WTC11 (cell line): ENCODE results near the gene OIT3.

Experiments
- ATF1 ChIP-seq: sonication (generic); formaldehyde crosslinking; IDR thresholded peaks from 2 replicates; pipeline ENCODE4 v1.8.1; 2023; ENCODE audit warnings: mild to moderate bottlenecking, moderate library complexity, missing genetic modification reagents
- ELF4 ChIP-seq: sonication (generic); formaldehyde crosslinking; IDR thresholded peaks from 2 replicates; pipeline ENCODE4 v1.8.1; 2022; ENCODE audit warnings: low read depth, mild to moderate bottlenecking, moderate library complexity, missing genetic modification reagents
- ETV6 ChIP-seq: sonication (generic); formaldehyde crosslinking; IDR thresholded peaks from 2 replicates; pipeline ENCODE4 v1.8.1; 2022; ENCODE audit warnings: mild to moderate bottlenecking, missing genetic modification reagents
- JAZF1 ChIP-seq: fragments of 250-450 bp; sonication (Bioruptor Pico); IDR thresholded peaks from 2 replicates; pipeline ENCODE4 v1.9.0; 2021; ENCODE audit warnings: moderate library complexity, mild to moderate bottlenecking, inconsistent platforms
- JUN ChIP-seq: sonication (generic); formaldehyde crosslinking; IDR thresholded peaks from 2 replicates; pipeline ENCODE4 v1.8.0; 2023; ENCODE audit warnings: mild to moderate bottlenecking, missing genetic modification reagents
- NFE2L1 ChIP-seq: sonication (generic); formaldehyde crosslinking; IDR thresholded peaks from 2 replicates; pipeline ENCODE4 v1.8.1; 2023; ENCODE audit warnings: missing genetic modification reagents
- NR3C1 ChIP-seq: sonication (generic); formaldehyde crosslinking; conservative IDR thresholded peaks from 2 replicates; pipeline ENCODE4 v1.8.1; 2023; ENCODE audit warnings: low read depth, mild to moderate bottlenecking, missing genetic modification reagents
- SMAD4 ChIP-seq: sonication (generic); formaldehyde crosslinking; IDR thresholded peaks from 2 replicates; pipeline ENCODE4 v1.8.0; 2022; ENCODE audit warnings: mild to moderate bottlenecking, missing genetic modification reagents
- ZNF416 ChIP-seq: fragments of 250-450 bp; sonication (Bioruptor Pico); IDR thresholded peaks from 2 replicates; pipeline ENCODE4 v1.9.0; 2021; ENCODE audit warnings: mild to moderate bottlenecking, inconsistent platforms
- TF ChIP-seq, protein P1 (sequence below): fragments of 200-600 bp; IDR thresholded peaks from 2 replicates; pipeline ENCODE4 v1.8.0; 2022; ENCODE audit warnings: antibody characterized with exemption
- TF ChIP-seq, protein P2 (sequence below): sonication (generic); formaldehyde crosslinking; IDR thresholded peaks from 2 replicates; pipeline ENCODE4 v1.8.1; 2023; ENCODE audit warnings: mild to moderate bottlenecking, missing genetic modification reagents, moderate library complexity
- TF ChIP-seq, protein P3 (sequence below): sonication (generic); formaldehyde crosslinking; conservative IDR thresholded peaks from 2 replicates; pipeline ENCODE4 v1.8.1; 2023; ENCODE audit warnings: mild to moderate bottlenecking, low read depth, missing genetic modification reagents, moderate library complexity
- TF ChIP-seq, protein P4 (sequence below): sonication (generic); formaldehyde crosslinking; IDR thresholded peaks from 2 replicates; pipeline ENCODE4 v1.8.1; 2022; ENCODE audit warnings: low read depth, missing genetic modification reagents, borderline replicate concordance

DNA sequence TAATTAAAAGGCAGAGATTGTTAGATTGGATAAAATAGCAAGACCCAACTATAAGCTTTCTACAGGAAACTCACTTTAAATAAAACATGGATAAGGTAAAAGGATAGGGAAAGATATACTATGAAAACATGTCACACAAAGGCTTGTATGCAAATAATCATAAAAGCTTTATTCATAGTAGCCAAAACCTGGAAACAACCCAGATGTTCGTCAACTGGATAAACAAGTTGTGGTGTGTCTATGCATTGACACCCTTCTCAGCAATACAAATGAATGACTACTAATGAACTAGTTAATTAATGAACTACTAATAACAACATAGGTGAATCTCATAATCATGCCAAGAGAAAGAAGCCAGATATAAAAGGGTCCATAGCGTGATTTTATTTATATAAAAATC is 37.7 kb upstream of the OIT3 start:
- TF ChIP-seq, protein P1, sequence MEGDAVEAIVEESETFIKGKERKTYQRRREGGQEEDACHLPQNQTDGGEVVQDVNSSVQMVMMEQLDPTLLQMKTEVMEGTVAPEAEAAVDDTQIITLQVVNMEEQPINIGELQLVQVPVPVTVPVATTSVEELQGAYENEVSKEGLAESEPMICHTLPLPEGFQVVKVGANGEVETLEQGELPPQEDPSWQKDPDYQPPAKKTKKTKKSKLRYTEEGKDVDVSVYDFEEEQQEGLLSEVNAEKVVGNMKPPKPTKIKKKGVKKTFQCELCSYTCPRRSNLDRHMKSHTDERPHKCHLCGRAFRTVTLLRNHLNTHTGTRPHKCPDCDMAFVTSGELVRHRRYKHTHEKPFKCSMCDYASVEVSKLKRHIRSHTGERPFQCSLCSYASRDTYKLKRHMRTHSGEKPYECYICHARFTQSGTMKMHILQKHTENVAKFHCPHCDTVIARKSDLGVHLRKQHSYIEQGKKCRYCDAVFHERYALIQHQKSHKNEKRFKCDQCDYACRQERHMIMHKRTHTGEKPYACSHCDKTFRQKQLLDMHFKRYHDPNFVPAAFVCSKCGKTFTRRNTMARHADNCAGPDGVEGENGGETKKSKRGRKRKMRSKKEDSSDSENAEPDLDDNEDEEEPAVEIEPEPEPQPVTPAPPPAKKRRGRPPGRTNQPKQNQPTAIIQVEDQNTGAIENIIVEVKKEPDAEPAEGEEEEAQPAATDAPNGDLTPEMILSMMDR, result no peak
- no peak for TF ChIP-seq ETV6 (CRISPR knock-in tag)
- no peak for TF ChIP-seq ELF4 (CRISPR knock-in tag)
- no peak for TF ChIP-seq JAZF1 (CRISPR knock-in tag)
- TF ChIP-seq ATF1 (CRISPR knock-in tag), result no peak
- TF ChIP-seq SMAD4 (CRISPR knock-in tag), result no peak
- TF ChIP-seq, protein P2, sequence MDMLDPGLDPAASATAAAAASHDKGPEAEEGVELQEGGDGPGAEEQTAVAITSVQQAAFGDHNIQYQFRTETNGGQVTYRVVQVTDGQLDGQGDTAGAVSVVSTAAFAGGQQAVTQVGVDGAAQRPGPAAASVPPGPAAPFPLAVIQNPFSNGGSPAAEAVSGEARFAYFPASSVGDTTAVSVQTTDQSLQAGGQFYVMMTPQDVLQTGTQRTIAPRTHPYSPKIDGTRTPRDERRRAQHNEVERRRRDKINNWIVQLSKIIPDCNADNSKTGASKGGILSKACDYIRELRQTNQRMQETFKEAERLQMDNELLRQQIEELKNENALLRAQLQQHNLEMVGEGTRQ (CRISPR knock-in tag), result no peak
- TF ChIP-seq, protein P3, sequence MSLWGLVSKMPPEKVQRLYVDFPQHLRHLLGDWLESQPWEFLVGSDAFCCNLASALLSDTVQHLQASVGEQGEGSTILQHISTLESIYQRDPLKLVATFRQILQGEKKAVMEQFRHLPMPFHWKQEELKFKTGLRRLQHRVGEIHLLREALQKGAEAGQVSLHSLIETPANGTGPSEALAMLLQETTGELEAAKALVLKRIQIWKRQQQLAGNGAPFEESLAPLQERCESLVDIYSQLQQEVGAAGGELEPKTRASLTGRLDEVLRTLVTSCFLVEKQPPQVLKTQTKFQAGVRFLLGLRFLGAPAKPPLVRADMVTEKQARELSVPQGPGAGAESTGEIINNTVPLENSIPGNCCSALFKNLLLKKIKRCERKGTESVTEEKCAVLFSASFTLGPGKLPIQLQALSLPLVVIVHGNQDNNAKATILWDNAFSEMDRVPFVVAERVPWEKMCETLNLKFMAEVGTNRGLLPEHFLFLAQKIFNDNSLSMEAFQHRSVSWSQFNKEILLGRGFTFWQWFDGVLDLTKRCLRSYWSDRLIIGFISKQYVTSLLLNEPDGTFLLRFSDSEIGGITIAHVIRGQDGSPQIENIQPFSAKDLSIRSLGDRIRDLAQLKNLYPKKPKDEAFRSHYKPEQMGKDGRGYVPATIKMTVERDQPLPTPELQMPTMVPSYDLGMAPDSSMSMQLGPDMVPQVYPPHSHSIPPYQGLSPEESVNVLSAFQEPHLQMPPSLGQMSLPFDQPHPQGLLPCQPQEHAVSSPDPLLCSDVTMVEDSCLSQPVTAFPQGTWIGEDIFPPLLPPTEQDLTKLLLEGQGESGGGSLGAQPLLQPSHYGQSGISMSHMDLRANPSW (CRISPR knock-in tag), result no peak
- TF ChIP-seq, protein P4, sequence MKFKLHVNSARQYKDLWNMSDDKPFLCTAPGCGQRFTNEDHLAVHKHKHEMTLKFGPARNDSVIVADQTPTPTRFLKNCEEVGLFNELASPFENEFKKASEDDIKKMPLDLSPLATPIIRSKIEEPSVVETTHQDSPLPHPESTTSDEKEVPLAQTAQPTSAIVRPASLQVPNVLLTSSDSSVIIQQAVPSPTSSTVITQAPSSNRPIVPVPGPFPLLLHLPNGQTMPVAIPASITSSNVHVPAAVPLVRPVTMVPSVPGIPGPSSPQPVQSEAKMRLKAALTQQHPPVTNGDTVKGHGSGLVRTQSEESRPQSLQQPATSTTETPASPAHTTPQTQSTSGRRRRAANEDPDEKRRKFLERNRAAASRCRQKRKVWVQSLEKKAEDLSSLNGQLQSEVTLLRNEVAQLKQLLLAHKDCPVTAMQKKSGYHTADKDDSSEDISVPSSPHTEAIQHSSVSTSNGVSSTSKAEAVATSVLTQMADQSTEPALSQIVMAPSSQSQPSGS (CRISPR knock-in tag), result no peak
- TF ChIP-seq NR3C1 (CRISPR knock-in tag), result no peak
- TF ChIP-seq JUN (CRISPR knock-in tag), result no peak
- no peak for TF ChIP-seq NFE2L1 (CRISPR knock-in tag)
- TF ChIP-seq ZNF416 (CRISPR knock-in tag), result no peak
